HG03175 (cell line): ENCODE data around the gene NSMCE1.
A peak's percentile ranks its signal among the peaks of the same experiment; 100 is the strongest.
"Not testable (repeated sequence)": the region's sequence is repeated elsewhere in the genome, so short reads cannot be mapped to it uniquely, and the experiment has no call there.

Source experiments
- ATAC-seq: cut with Tn5 transposase; IDR thresholded peaks from one replicate; pipeline ENCODE4 v1.9.1; 2021; ENCODE audit warnings: mild to moderate bottlenecking, moderate library complexity; ENCODE audit not compliant: unreplicated experiment

Gene NSMCE1

DNA sequence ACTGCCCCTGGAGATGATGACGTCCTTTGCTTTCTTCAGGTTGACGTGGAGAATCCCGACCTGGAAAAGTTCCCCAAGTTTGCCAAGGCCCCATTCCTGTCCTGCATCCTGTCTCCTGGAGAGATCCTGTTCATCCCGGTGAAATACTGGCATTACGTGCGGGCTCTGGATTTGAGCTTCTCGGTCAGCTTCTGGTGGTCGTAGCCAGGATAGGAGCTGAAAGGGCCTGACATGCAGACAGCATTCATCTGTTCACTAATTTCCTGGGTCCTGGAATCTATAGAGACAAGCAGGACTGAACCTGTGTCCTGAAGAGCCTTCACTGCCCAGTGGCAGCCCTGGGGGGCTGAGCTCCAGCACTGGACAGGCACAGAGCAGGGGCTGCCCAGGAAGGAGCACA is 48.0 kb downstream of the NSMCE1 start:
- ATAC-seq, result no peak

GRCh38 chr16:27220120-27220519 is 48.5 kb downstream of the NSMCE1 start:
- ATAC-seq, result no peak

GRCh38 chr16:27219161-27219560 is 49.4 kb downstream of the NSMCE1 start:
- no peak for ATAC-seq

- no peak for ATAC-seq
Observed at GRCh38 chr16:27218756-27219155, 49.8 kb downstream of the NSMCE1 start.

GRCh38 chr16:27217256-27217655 is 51.3 kb downstream of the NSMCE1 start:
- ATAC-seq, result no peak

DNA sequence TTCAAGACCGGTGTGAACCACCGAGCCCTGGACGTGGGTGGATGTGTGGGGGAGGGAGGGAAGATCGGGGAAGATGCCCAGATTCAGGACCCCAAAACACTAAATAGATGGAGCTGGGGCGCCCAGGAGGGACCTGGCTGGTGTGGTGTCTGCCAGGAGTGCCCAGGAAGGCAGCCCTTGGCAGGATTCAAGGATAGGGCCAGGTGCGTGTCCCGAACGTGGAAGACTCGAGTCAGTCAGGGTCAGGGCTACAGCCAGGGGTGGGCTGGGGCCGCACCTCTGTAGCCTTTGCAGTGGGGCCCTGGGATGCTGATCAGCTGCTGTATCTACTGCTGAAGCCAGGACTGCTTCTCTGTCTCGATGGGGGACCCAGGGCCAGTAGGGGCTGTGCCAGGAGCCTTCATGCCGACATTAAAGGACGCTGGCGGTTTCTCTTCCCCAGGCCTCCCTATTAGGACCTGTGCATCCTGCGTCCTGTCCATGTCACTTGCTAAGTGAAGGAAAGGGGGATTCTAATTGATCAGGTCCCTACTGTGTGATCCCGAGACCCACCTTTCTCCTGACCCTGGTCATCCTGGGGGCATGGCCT is 52.2 kb downstream of the NSMCE1 start:
- ATAC-seq, result no peak

DNA sequence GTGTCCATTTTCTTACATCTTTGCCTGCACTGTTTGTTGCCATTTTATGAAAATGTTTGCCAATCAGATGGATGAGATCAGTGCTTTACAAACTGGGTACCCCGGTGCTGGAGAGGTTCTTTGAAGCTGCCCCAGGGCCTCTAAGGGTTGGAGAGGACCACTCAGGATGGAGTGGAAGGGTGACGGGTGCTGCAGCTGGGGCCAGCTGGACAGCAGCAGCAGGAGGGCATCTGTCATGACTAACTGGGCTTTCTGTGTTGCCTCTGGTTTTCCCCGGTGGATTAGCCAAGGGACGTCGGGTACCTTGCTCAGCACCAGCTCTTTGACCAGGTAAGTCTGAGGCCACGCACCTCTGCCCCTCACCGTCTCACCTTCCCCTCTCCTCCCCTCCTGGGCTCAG is 52.9 kb downstream of the NSMCE1 start:
- no peak for ATAC-seq

- ATAC-seq, result no peak
Observed at GRCh38 chr16:27214084-27214961, 54.2 kb downstream of the NSMCE1 start.

GRCh38 chr16:27211026-27211425 is 57.5 kb downstream of the NSMCE1 start:
- ATAC-seq, result no peak

GRCh38 chr16:27210174-27210573 is 58.4 kb downstream of the NSMCE1 start:
- ATAC-seq, result no peak

GRCh38 chr16:27209591-27209990 is 59.0 kb downstream of the NSMCE1 start:
- ATAC-seq, result no peak

GRCh38 chr16:27208796-27209195 is 59.8 kb downstream of the NSMCE1 start:
- no peak for ATAC-seq

DNA sequence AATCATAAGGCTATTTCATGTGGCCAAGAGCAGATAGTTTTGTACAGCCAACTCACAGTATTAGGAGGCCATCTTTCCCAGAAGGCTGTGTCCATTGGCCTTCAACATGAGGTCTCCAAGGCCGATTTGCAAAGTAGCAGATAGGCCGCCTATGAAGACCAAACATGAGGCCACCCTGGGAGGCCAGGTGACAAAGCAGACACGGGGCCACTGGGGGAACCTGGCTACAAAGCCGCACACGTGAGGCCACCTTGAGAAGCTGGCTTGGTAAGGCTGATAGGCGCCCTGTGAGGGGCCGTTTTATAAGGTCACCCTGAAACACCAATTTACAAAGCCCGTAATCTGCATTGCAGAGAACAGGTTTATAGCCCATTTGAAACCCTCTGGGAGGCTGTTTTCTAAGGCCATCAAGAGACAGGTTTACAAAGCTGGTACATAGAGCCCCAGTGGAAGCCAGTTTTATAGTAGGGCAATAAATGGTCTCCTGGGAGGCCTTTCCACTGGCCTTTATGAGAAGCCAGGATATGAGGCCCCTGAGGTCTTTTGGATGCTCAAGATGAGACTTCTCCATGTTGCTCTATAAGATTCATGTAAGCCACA is 60.4 kb downstream of the NSMCE1 start:
- no peak for ATAC-seq

DNA sequence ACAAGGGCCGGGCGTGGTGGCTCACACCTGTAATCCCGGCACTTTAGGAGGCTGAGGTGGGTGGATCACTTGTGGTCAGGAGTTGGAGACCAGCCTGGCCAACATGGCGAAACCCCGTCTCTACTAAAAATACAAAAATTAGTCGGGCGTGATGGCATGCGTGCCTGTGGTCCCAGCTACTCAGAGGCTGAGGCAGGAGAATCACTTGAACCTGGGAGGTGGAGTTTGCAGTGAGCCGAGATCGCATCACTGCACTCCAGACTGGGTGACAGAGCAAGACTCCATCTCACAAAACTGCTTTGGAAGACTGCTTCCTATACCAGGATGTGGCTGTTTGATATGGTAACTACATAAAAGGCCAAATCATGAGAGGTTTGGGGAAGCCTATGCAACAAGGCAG is 61.5 kb downstream of the NSMCE1 start:
- ATAC-seq, result not testable (repeated sequence)

DNA sequence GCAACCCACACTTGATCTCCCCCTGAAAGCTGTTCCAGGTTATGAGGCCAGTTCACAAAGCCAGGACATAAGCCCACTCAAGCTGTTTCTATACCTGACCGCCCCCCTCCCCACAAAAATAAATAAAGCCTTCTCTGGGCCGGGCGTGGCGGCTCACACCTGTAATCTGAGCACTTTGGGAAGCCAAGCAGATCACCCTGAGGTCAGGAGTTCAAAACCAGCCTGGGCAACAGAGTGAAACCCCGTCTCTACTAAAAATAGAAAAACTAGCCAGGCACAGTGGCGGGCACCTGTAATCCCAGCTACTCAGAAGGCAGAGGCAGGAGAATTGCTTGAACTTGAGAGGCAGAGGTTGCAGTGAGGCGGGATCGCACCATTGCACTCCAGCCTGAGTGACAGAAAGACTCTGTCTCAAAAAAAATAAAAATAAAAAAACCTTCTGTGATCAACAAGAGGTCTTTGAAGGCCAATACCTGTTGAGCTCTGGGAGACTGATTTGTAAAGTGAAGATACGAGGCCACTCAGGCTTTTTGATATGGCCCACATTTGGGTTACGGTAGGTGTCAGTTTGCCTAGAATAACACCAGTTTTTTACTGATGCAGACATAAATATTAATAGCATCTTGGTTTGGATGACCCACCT is 63.0 kb downstream of the NSMCE1 start:
- no peak for ATAC-seq

DNA sequence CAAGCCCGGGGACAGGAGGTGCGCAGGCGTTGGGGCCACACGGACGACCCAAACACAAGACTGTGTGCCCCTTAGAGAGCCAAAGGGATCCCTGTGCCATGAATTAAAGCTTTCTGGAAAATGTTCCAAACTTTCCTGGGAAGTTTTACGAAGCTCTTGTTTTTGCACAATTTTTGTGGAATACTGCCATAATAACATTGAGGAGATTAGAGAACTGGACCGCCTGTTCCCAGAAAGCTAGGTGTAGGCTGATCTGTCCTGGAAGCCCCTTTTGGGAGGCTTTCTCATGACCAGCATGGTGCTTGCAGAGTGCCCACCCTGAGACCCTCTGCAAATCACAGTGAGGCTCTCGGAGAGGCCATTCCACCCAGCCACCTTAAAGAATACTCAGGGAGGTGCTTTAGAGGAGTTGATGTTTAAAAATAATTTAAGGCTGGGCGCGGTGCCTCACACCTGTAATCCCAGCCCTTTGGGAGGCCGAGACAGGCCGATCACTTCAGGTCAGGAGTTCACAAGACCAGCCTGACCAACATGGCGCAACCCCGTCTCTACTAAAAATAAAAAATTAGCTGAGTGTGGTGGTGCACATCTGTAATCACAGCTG is 64.2 kb downstream of the NSMCE1 start:
- ATAC-seq, result no peak

- peak; percentile 81 for ATAC-seq
Observed at GRCh38 chr16:27203507-27204311, 64.9 kb downstream of the NSMCE1 start, which contains the start of gene KDM8. TSS of gene KDM8 (plus strand) at chr16:27203526. CDS start at chr16:27210124, 6,598 bp downstream.

GRCh38 chr16:27202923-27203506 is 65.6 kb downstream of the NSMCE1 start:
- ATAC-seq, result peak; percentile 62

GRCh38 chr16:27200914-27201313 is 67.7 kb downstream of the NSMCE1 start:
- ATAC-seq, result not testable (repeated sequence)

GRCh38 chr16:27199736-27200135 is 68.8 kb downstream of the NSMCE1 start:
- ATAC-seq, result peak; percentile 35
